ENCODE data around the gene SIN3B. TPM values are rescaled to one million over a fixed set of nuclear protein-coding genes. Genes with fewer than 3 reads are reported as not detected.

The SIN3B gene
- total and polyA plus RNA-seq, 12 donors = 22.8 to 133 (median 35.9) TPM

DNA sequence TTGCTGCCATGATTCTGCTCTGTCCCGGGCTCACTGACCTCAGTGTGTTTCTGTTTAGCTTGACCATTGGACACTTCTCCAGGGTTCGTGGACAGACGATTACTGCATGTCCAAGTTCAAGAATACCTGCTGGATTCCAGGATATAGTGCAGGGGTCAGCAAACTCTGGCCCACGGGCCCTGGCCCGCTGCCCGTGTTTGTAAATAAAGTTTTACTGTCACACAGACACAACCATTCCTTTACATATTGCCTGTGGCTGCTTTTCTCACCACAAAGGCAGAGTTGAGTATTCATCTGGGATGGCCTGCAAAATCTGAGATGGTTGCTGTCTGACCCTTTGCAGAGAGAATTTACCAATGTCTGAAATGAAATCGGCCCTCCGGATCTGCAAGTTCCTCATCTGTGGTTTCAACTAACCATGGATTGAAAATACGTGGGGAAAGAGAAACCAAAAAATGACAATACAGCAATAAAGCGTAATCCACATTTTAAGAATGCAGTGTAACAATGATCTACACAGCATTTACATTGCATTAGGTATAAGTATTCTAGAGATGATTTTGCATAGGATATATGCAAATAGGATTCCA lies 33.7 kb downstream of the SIN3B start:
- no peak for DNase-seq
- no peak overlapping the region for H3K27ac ChIP-seq
- WGBS, 4 donors = 82 to 85% (median 83%) methylated on average over 10 of the region's 10 CpGs
- H3K9me3 ChIP-seq (replicated peaks in 1 of 3) = no peaks in the 10 kb centered on the region
- H3K36me3 ChIP-seq (replicated peaks in 1 of 2) = peaks cover 0 to 59% of the 10 kb centered on the region in 2 donors
- H3K4me3 ChIP-seq = no peak overlapping the region
- intact Hi-C loops (cut with DNase I) = no loop called here
- peaks cover 0 to 6% of the 10 kb centered on the region in 2 donors for H3K4me1 ChIP-seq (replicated peaks in 1 of 2)
- TF ChIP-seq, protein P1, sequence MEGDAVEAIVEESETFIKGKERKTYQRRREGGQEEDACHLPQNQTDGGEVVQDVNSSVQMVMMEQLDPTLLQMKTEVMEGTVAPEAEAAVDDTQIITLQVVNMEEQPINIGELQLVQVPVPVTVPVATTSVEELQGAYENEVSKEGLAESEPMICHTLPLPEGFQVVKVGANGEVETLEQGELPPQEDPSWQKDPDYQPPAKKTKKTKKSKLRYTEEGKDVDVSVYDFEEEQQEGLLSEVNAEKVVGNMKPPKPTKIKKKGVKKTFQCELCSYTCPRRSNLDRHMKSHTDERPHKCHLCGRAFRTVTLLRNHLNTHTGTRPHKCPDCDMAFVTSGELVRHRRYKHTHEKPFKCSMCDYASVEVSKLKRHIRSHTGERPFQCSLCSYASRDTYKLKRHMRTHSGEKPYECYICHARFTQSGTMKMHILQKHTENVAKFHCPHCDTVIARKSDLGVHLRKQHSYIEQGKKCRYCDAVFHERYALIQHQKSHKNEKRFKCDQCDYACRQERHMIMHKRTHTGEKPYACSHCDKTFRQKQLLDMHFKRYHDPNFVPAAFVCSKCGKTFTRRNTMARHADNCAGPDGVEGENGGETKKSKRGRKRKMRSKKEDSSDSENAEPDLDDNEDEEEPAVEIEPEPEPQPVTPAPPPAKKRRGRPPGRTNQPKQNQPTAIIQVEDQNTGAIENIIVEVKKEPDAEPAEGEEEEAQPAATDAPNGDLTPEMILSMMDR (IDR thresholded peaks at IDR 0.05) = no peak
- TF ChIP-seq POLR2A (IDR thresholded peaks at IDR 0.05) = no peak
- H3K27me3 ChIP-seq = no peaks in the 10 kb centered on the region

DNA sequence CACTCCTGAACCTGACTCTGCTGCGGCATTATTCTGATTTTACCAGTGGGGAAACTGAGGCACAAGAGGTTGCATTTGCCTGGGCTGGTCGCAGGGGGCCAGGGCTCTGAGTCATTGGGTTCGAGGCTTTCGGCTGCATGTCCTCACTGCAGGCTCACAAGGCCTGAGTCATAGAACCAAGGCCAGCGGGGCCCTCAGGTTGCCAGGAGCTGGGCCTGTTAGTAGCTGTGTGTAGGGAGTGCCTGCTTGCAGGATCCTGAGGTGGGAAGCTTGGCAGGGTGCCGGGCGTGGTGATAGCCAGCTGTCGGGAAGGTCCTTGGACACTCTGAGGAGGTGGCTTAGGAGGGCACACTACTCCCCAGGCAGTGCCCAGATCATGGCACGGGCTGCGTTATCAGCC lies 38.0 kb downstream of the SIN3B start:
- peak; percentile 83 to 97 (median 94) for DNase-seq
- H3K27ac ChIP-seq = peak overlapping the region in 2 of 5 donors; percentile 0 to 40
- intact Hi-C loops (cut with DNase I) = no loop called here
- no peaks in the 10 kb centered on the region for H3K27me3 ChIP-seq
- H3K4me1 ChIP-seq (replicated peaks in 1 of 2) = peaks cover 0 to 7% of the 10 kb centered on the region in 2 donors
- peaks cover 0 to 91% of the 10 kb centered on the region in 2 donors for H3K36me3 ChIP-seq (replicated peaks in 1 of 2)
- TF ChIP-seq POLR2A (IDR thresholded peaks at IDR 0.05) = no peak
- TF ChIP-seq, protein P1 (IDR thresholded peaks at IDR 0.05) = peak in 1 of 6 experiments; percentile 8
- no peak overlapping the region for H3K4me3 ChIP-seq
- WGBS, 4 donors = 36 to 82% (median 52%) methylated on average over 4 to 10 of the region's 10 CpGs
- no peaks in the 10 kb centered on the region for H3K9me3 ChIP-seq (replicated peaks in 1 of 3)

DNA sequence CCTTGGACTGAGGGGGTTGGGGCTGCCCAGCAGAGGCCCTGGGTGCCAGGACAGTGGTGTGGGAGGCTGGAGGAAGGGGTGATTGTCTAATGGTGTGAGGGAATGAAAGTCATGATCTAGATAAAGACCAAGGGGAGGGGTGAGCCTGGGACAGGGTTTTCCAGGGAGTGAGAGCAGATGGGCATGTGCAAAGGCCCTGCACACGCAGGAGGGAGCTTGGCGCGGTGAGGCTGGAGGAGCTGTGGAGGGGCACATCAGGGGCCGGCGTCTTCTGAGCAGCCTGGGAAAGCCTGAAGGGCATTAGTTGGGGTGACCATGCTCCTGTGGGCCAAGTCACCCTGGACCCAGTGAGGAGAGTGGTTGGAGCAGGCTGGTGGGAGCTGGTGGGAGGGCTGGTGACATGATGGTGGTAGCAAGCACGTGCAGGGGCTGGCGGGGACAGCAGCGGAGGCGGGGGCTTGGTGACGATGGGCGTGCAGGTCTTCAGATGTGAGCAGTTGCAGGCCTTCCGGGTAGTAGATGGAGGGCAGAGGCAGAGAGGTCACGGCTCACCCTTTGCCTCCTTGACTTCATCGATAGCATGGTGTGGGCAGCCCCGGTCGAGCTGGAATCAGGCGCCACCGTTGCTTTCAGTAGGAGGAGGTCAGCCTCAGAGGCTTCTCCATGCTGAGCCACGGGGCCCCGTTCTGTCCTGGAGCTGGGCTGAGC lies 39.4 kb downstream of the SIN3B start:
- H3K4me1 ChIP-seq (replicated peaks in 1 of 2) = peaks cover 0 to 9% of the 10 kb centered on the region in 2 donors
- TF ChIP-seq POLR2A (IDR thresholded peaks at IDR 0.05) = no peak
- TF ChIP-seq, protein P1 (IDR thresholded peaks at IDR 0.05) = no peak
- intact Hi-C loops (cut with DNase I) = no loop called here
- H3K27ac ChIP-seq = no peak overlapping the region
- DNase-seq = no peak
- H3K4me3 ChIP-seq = no peak overlapping the region
- peaks cover 0 to 89% of the 10 kb centered on the region in 2 donors for H3K36me3 ChIP-seq (replicated peaks in 1 of 2)
- no peaks in the 10 kb centered on the region for H3K9me3 ChIP-seq (replicated peaks in 1 of 3)
- WGBS, 4 donors = 92 to 97% (median 95%) methylated on average over 16 to 20 of the region's 20 CpGs
- no peaks in the 10 kb centered on the region for H3K27me3 ChIP-seq

DNA sequence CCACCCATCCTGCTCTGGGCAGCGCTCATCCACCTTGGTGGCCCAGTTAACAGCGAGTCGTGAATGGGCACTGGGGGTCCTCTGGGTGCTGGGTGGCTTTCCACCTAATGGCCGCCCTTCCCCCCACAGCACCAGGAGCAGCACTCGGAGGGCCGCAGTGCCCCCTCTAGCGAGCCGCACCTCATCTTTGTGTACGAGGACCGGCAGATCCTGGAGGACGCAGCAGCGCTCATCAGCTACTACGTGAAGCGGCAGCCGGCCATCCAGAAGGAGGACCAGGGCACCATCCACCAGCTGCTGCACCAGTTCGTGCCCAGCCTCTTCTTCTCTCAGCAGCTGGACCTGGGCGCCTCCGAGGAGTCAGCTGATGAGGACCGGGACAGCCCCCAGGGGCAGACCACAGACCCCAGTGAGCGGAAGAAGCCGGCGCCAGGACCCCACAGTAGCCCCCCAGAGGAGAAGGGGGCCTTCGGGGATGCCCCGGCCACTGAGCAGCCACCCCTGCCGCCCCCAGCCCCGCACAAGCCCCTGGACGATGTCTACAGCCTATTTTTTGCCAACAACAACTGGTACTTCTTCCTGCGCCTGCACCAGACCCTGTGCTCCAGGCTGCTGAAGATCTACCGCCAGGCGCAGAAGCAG lies 40.3 kb downstream of the SIN3B start:
- no peak overlapping the region for H3K4me3 ChIP-seq
- TF ChIP-seq POLR2A (IDR thresholded peaks at IDR 0.05) = no peak
- TF ChIP-seq, protein P1 (IDR thresholded peaks at IDR 0.05) = no peak
- H3K27me3 ChIP-seq = no peaks in the 10 kb centered on the region
- H3K4me1 ChIP-seq (replicated peaks in 1 of 2) = peaks cover 0 to 13% of the 10 kb centered on the region in 2 donors
- peaks cover 0 to 83% of the 10 kb centered on the region in 2 donors for H3K36me3 ChIP-seq (replicated peaks in 1 of 2)
- no peaks in the 10 kb centered on the region for H3K9me3 ChIP-seq (replicated peaks in 1 of 3)
- DNase-seq = no peak
- H3K27ac ChIP-seq = no peak overlapping the region
- intact Hi-C loops (cut with DNase I) = no loop called here
- WGBS, 4 donors = 94 to 97% (median 96%) methylated on average over 3 to 30 of the region's 30 CpGs

Measured in adrenal gland (tissue), 12 donors.